GM12878 (cell line): Measurements from ENCODE around the gene IQUB.

Experiments used
- CBX3 ChIP-seq: fragments of 200-600 bp; sonication (generic); IDR thresholded peaks from 2 replicates; pipeline ENCODE4 v1.6.1; 2016; ENCODE audit warnings: low read depth, borderline replicate concordance
- NBN ChIP-seq: fragments of 450-650 bp; IDR thresholded peaks from 2 replicates; pipeline ENCODE4 v1.6.1; 2016
- NR2C2 ChIP-seq: IDR thresholded peaks from 2 replicates; pipeline ENCODE4 v1.6.1; 2011; ENCODE audit warnings: borderline replicate concordance, low read depth; ENCODE audit not compliant: control insufficient read depth, insufficient read length
- POLR2AphosphoS5 ChIP-seq: IDR thresholded peaks from 2 replicates; pipeline ENCODE4 v1.6.1; 2011; ENCODE audit warnings: mild to moderate bottlenecking, low read length, inconsistent platforms
- RFX5 ChIP-seq: IDR thresholded peaks from 2 replicates; pipeline ENCODE4 v1.6.1; 2011; ENCODE audit warnings: low read depth, low read length, improper control_type of control experiment
- SMC3 ChIP-seq: IDR thresholded peaks from 2 replicates; pipeline ENCODE4 v1.6.1; 2011; ENCODE audit warnings: low read length, improper control_type of control experiment, borderline replicate concordance
- YY1 ChIP-seq: IDR thresholded peaks from 2 replicates; pipeline ENCODE4 v1.6.1; 2011; ENCODE audit warnings: low read depth, mild to moderate bottlenecking, low read length
- TF ChIP-seq, protein P1 (sequence below), 3 experiments: IDR thresholded peaks in 2 of 3; conservative IDR thresholded peaks in 1 of 3; 2 replicates each; pipeline ENCODE4 v1.5.1; 2011; ENCODE audit warnings: low read depth in 3 of 3, low read length in 3 of 3, mild to moderate bottlenecking in 3 of 3, control low read depth in 2 of 3, moderate library complexity in 2 of 3, inconsistent platforms in 1 of 3, mixed read lengths in 1 of 3; ENCODE audit not compliant: control insufficient read depth in 2 of 3, insufficient read depth in 1 of 3; ENCODE audit errors: extremely low read depth in 1 of 3
- TF ChIP-seq, protein P2 (sequence below): fragments of 450-650 bp; IDR thresholded peaks from 2 replicates; pipeline ENCODE4 v1.6.1; 2017; ENCODE audit warnings: mild to moderate bottlenecking
- TF ChIP-seq, protein P3 (sequence below): IDR thresholded peaks from 2 replicates; pipeline ENCODE4 v1.6.1; 2011; ENCODE audit warnings: mild to moderate bottlenecking, low read depth, low read length, moderate library complexity; ENCODE audit not compliant: insufficient replicate concordance

DNA sequence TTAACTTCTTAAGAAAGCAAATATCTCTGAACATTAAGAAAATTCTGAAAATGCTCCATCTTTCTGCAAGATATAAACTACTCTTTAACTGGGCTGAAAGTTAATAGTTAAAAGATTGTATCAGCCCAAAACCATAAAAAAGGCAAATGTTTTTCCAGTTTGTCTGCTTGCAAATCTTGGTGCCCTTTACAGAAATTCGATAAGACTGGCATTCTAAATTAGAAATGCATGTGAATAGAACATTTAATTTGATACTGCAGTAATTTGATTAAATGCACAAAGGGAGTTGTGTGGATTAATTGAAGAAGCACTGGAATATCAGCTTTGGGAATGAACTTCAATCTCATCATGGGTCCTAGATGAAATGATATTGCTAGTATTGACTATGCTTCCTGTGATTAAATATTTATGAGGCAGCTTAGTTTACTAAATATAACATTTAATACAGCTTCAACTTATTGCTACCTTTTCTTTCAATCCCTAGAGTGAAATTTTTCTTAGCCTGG, 78.4 kb downstream of the IQUB start:
- TF ChIP-seq POLR2AphosphoS5 (no peak), NBN (no peak), SMC3 (no peak), NR2C2 (no peak), YY1 (no peak), RFX5 (no peak), CBX3 (no peak)
- TF ChIP-seq, protein P1, sequence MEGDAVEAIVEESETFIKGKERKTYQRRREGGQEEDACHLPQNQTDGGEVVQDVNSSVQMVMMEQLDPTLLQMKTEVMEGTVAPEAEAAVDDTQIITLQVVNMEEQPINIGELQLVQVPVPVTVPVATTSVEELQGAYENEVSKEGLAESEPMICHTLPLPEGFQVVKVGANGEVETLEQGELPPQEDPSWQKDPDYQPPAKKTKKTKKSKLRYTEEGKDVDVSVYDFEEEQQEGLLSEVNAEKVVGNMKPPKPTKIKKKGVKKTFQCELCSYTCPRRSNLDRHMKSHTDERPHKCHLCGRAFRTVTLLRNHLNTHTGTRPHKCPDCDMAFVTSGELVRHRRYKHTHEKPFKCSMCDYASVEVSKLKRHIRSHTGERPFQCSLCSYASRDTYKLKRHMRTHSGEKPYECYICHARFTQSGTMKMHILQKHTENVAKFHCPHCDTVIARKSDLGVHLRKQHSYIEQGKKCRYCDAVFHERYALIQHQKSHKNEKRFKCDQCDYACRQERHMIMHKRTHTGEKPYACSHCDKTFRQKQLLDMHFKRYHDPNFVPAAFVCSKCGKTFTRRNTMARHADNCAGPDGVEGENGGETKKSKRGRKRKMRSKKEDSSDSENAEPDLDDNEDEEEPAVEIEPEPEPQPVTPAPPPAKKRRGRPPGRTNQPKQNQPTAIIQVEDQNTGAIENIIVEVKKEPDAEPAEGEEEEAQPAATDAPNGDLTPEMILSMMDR (IDR thresholded peaks at IDR 0.05 in 2 of 3, conservative IDR thresholded peaks at IDR 0.05 in 1 of 3; ENCODE audit: control insufficient read depth in 2 of 3, extremely low read depth in 1 of 3, insufficient read depth in 1 of 3, low read depth in 3 of 3, low read length in 3 of 3), result no peak
- TF ChIP-seq, protein P2, sequence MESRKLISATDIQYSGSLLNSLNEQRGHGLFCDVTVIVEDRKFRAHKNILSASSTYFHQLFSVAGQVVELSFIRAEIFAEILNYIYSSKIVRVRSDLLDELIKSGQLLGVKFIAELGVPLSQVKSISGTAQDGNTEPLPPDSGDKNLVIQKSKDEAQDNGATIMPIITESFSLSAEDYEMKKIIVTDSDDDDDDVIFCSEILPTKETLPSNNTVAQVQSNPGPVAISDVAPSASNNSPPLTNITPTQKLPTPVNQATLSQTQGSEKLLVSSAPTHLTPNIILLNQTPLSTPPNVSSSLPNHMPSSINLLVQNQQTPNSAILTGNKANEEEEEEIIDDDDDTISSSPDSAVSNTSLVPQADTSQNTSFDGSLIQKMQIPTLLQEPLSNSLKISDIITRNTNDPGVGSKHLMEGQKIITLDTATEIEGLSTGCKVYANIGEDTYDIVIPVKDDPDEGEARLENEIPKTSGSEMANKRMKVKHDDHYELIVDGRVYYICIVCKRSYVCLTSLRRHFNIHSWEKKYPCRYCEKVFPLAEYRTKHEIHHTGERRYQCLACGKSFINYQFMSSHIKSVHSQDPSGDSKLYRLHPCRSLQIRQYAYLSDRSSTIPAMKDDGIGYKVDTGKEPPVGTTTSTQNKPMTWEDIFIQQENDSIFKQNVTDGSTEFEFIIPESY, result no peak
- TF ChIP-seq, protein P3, sequence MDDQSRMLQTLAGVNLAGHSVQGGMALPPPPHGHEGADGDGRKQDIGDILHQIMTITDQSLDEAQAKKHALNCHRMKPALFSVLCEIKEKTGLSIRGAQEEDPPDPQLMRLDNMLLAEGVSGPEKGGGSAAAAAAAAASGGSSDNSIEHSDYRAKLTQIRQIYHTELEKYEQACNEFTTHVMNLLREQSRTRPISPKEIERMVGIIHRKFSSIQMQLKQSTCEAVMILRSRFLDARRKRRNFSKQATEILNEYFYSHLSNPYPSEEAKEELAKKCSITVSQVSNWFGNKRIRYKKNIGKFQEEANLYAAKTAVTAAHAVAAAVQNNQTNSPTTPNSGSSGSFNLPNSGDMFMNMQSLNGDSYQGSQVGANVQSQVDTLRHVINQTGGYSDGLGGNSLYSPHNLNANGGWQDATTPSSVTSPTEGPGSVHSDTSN, result no peak
